Stimulated activated CD8-positive, alpha-beta memory T cell treated with anti-CD3 and anti-CD28 coated beads, Interleukin-12 subunit alpha, Interleukin-12 subunit beta, amount 100 ng/mL, for 24 hours (primary cell): ENCODE results near the gene KIF1B.

Experiments
- DNase-seq: peaks from one replicate; pipeline ENCODE4 v3.0.0-alpha.2; 2020; ENCODE audit errors: extremely low read depth

KIF1B gene

GRCh38 chr1:10209905-10210810 lies at the start of gene KIF1B:
TSS of gene KIF1B (plus strand) at chr1:10210570. CDS start at chr1:10232329, 21,759 bp downstream.
- DNase-seq: peak; percentile 91

- DNase-seq: no peak
These were observed 49.4 kb upstream of the KIF1B start for GRCh38 chr1:10160907-10161490.

- no peak for DNase-seq
These were observed 48.7 kb upstream of the KIF1B start for GRCh38 chr1:10161541-10162290.

- no peak for DNase-seq
These were observed 41.4 kb upstream of the KIF1B start for GRCh38 chr1:10168912-10169514.

- DNase-seq: no peak
These were observed 40.2 kb upstream of the KIF1B start for GRCh38 chr1:10170239-10170574.

GRCh38 chr1:10171105-10171767 lies 39.1 kb upstream of the KIF1B start:
- DNase-seq: no peak

GRCh38 chr1:10171995-10172669 lies 38.2 kb upstream of the KIF1B start:
- no peak for DNase-seq

- no peak for DNase-seq
These were observed 36.8 kb upstream of the KIF1B start for GRCh38 chr1:10173582-10173981.

GRCh38 chr1:10177876-10178275 lies 32.5 kb upstream of the KIF1B start:
- no peak for DNase-seq

- DNase-seq: no peak
These were observed 31.6 kb upstream of the KIF1B start for GRCh38 chr1:10178597-10179405.

- DNase-seq: no peak
These were observed 30.8 kb upstream of the KIF1B start for GRCh38 chr1:10179406-10180091.

- DNase-seq: no peak
These were observed 29.2 kb upstream of the KIF1B start for GRCh38 chr1:10181154-10181553.

GRCh38 chr1:10185759-10186158 lies 24.6 kb upstream of the KIF1B start:
- no peak for DNase-seq

- DNase-seq: no peak
These were observed 23.9 kb upstream of the KIF1B start for GRCh38 chr1:10186331-10187025.

- DNase-seq: no peak
These were observed 23.4 kb upstream of the KIF1B start for GRCh38 chr1:10187026-10187334.

- no peak for DNase-seq
These were observed 22.2 kb upstream of the KIF1B start for GRCh38 chr1:10188133-10188650.

GRCh38 chr1:10189659-10190058 lies 20.7 kb upstream of the KIF1B start:
- no peak for DNase-seq

GRCh38 chr1:10192263-10192662 lies 18.1 kb upstream of the KIF1B start:
- DNase-seq: no peak

- DNase-seq: no peak
These were observed 17.1 kb upstream of the KIF1B start for GRCh38 chr1:10193288-10193687.
